Type B pancreatic cell (in vitro differentiated cells): Measurements from ENCODE around the gene UBR1. TPM values are rescaled to one million over a fixed set of nuclear protein-coding genes. Genes with fewer than 3 reads are reported as not detected.
"Not testable (repeated sequence)": the region's sequence is repeated elsewhere in the genome, so short reads cannot be mapped to it uniquely, and the experiment has no call there.

ENCODE experiments used
- DNase-seq: peaks from one replicate; pipeline ENCODE4 v3.0.0; 2021; ENCODE audit warnings: mixed read lengths; ENCODE audit not compliant: unreplicated experiment; ENCODE audit errors: extremely low spot score
- H3K27ac Mint-ChIP-seq: 2 replicates; pipeline ENCODE4 v1.8.0; 2021; ENCODE audit warnings: mild to moderate bottlenecking, mixed read lengths
- H3K27me3 Mint-ChIP-seq: 2 replicates; pipeline ENCODE4 v1.8.0; 2021; ENCODE audit warnings: mixed read lengths
- H3K36me3 Mint-ChIP-seq: 2 replicates; pipeline ENCODE4 v1.8.0; 2021; ENCODE audit warnings: mixed read lengths
- H3K4me1 Mint-ChIP-seq: one replicate; pipeline ENCODE4 v1.8.0; 2021; ENCODE audit warnings: mixed read lengths; ENCODE audit not compliant: unreplicated experiment
- H3K4me3 Mint-ChIP-seq: 2 replicates; pipeline ENCODE4 v1.8.0; 2021; ENCODE audit warnings: mild to moderate bottlenecking, mixed read lengths
- H3K9me3 Mint-ChIP-seq: 2 replicates; pipeline ENCODE4 v1.8.0; 2021; ENCODE audit warnings: mixed read lengths
- CTCF ChIP-seq: fragments of 200-600 bp; sonication (generic); conservative IDR thresholded peaks from 2 replicates; pipeline ENCODE4 v1.5.0; 2021; ENCODE audit warnings: antibody characterized with exemption, mild to moderate bottlenecking
- total RNA-seq: library from RNA; stranded (reverse); gene quantifications from 2 replicates; pipeline ENCODE4 v1.2.1, GENCODE V29; 2021; ENCODE audit warnings: low replicate concordance

The UBR1 gene
- total RNA-seq, 1 donor from 2014 or later: 28.3 TPM

GRCh38 chr15:42914728-42915497, 190.9 kb downstream of the UBR1 start:
- TF ChIP-seq CTCF: no peak
- no peaks in the 10 kb centered on the region for H3K9me3 Mint-ChIP-seq
- DNase-seq: no peak
- H3K27ac Mint-ChIP-seq: no peak overlapping the region
- peaks cover 9% of the 10 kb centered on the region for H3K4me1 Mint-ChIP-seq
- no peaks in the 10 kb centered on the region for H3K27me3 Mint-ChIP-seq
- no peak overlapping the region for H3K4me3 Mint-ChIP-seq
- no peaks in the 10 kb centered on the region for H3K36me3 Mint-ChIP-seq

DNA sequence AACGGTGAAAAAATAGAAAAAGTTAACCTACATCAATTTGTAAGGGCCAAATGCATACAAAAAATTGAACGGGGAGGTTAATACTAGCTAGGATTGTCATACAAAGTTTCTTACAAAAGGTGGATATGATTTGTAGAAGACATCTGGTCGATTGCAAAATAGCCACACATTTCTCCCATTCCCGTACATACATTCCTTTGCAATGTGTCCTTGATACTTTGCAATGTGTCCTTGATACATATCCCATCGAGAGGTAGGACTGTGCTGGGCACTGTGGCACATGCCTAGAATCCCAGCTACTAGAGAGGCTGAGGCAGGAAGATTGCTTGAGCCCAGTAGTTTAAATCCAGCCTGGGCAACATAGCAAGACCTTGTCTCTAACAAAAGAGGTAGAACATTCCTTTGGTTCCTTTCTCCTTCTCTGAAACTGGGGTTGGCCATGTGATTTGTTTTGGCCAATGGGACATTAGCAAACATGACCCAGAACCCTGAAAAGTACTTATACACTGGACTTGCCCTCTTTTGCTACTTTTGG, 194.7 kb downstream of the UBR1 start:
- Mint-ChIP-seq H3K36me3 (no peaks in the 10 kb centered on the region), H3K4me3 (no peak overlapping the region), H3K27me3 (no peaks in the 10 kb centered on the region), H3K27ac (no peak overlapping the region), H3K9me3 (no peaks in the 10 kb centered on the region), H3K4me1 (no peaks in the 10 kb centered on the region)
- no peak for TF ChIP-seq CTCF
- DNase-seq: no peak

- H3K27ac Mint-ChIP-seq: no peak overlapping the region
- no peaks in the 10 kb centered on the region for H3K27me3 Mint-ChIP-seq
- no peak overlapping the region for H3K4me3 Mint-ChIP-seq
- TF ChIP-seq CTCF: no peak
- no peaks in the 10 kb centered on the region for H3K9me3 Mint-ChIP-seq
- H3K4me1 Mint-ChIP-seq: no peaks in the 10 kb centered on the region
- H3K36me3 Mint-ChIP-seq: no peaks in the 10 kb centered on the region
- DNase-seq: no peak
Observed at GRCh38 chr15:42908538-42908937, 197.3 kb downstream of the UBR1 start.

- no peak for DNase-seq
- H3K27ac Mint-ChIP-seq: no peak overlapping the region
- H3K4me3 Mint-ChIP-seq: no peak overlapping the region
- no peaks in the 10 kb centered on the region for H3K4me1 Mint-ChIP-seq
- no peaks in the 10 kb centered on the region for H3K36me3 Mint-ChIP-seq
- no peak for TF ChIP-seq CTCF
- no peaks in the 10 kb centered on the region for H3K9me3 Mint-ChIP-seq
- H3K27me3 Mint-ChIP-seq: no peaks in the 10 kb centered on the region
Observed at GRCh38 chr15:42903388-42904324, 202.2 kb downstream of the UBR1 start.

- not testable (repeated sequence) for H3K9me3 Mint-ChIP-seq, H3K4me1 Mint-ChIP-seq, DNase-seq, H3K27me3 Mint-ChIP-seq, H3K27ac Mint-ChIP-seq, H3K4me3 Mint-ChIP-seq
- peaks cover 11% of the 10 kb centered on the region for H3K36me3 Mint-ChIP-seq
Observed at GRCh38 chr15:42893911-42894310, 211.9 kb downstream of the UBR1 start.

Other genes with a start within 250 kb of the UBR1 start
- gene TTBK2, start 185.3 kb downstream of the UBR1 start, total RNA-seq: 8.0 and 16.1 TPM in 2 replicates
- 11.5 and 22.1 TPM in 2 replicates for gene TMEM62, start 27.5 kb upstream of the UBR1 start, total RNA-seq
- 28.2 and 41.5 TPM in 2 replicates for gene CCNDBP1, start 79.4 kb upstream of the UBR1 start, total RNA-seq
- gene EPB42, start 115.0 kb upstream of the UBR1 start, total RNA-seq: not detected in 2 replicates
- 0.22 and 0.71 TPM in 2 replicates for gene TGM5, start 160.9 kb upstream of the UBR1 start, total RNA-seq
- gene TGM7, start 196.2 kb upstream of the UBR1 start, total RNA-seq: not detected in 2 replicates
- 12.5 and 13.7 TPM in 2 replicates for gene LCMT2, start 224.5 kb upstream of the UBR1 start, total RNA-seq